ENCODE measurements around the gene C1QTNF5.
A peak's percentile ranks its signal among the peaks of the same experiment; 100 is the strongest.

Gene C1QTNF5

GRCh38 chr11:119373921-119374631, 33.4 kb upstream of the C1QTNF5 start:
- DNase-seq (ENCODE audit: low read depth, low spot score), result no peak
- no peak overlapping the region for H3K27ac ChIP-seq

GRCh38 chr11:119373059-119373920, 32.6 kb upstream of the C1QTNF5 start:
- no peak overlapping the region for H3K27ac ChIP-seq
- DNase-seq (ENCODE audit: low read depth, low spot score), result no peak

GRCh38 chr11:119372260-119373058, 31.8 kb upstream of the C1QTNF5 start:
- DNase-seq (ENCODE audit: low read depth, low spot score), result no peak
- H3K27ac ChIP-seq, result no peak overlapping the region

GRCh38 chr11:119371778-119372182, 31.1 kb upstream of the C1QTNF5 start:
- H3K27ac ChIP-seq, result no peak overlapping the region
- no peak for DNase-seq (ENCODE audit: low read depth, low spot score)

- DNase-seq (ENCODE audit: low read depth, low spot score), result no peak
These were observed 30.5 kb upstream of the C1QTNF5 start for GRCh38 chr11:119371067-119371601.

GRCh38 chr11:119370486-119371046, 29.9 kb upstream of the C1QTNF5 start:
- no peak for DNase-seq (ENCODE audit: low read depth, low spot score)

More at GRCh38 chr11:119371067-119371601, 30.5 kb upstream of the C1QTNF5 start:
- H3K27ac ChIP-seq, result no peak overlapping the region

GRCh38 chr11:119369132-119369925, 28.6 kb upstream of the C1QTNF5 start:
- H3K27ac ChIP-seq, result no peak overlapping the region
- no peak for DNase-seq (ENCODE audit: low read depth, low spot score)

More at GRCh38 chr11:119370486-119371046, 29.9 kb upstream of the C1QTNF5 start:
- H3K27ac ChIP-seq, result no peak overlapping the region

- DNase-seq (ENCODE audit: low read depth, low spot score), result no peak
- no peak overlapping the region for H3K27ac ChIP-seq
These were observed 27.7 kb upstream of the C1QTNF5 start for GRCh38 chr11:119368121-119369034.

- no peak overlapping the region for H3K27ac ChIP-seq
- no peak for DNase-seq (ENCODE audit: low read depth, low spot score)
These were observed 27.0 kb upstream of the C1QTNF5 start for GRCh38 chr11:119367661-119368120.

- no peak for DNase-seq (ENCODE audit: low read depth, low spot score)
- H3K27ac ChIP-seq, result no peak overlapping the region
These were observed 26.3 kb upstream of the C1QTNF5 start for GRCh38 chr11:119366690-119367620.

- no peak overlapping the region for H3K27ac ChIP-seq
- DNase-seq (ENCODE audit: low read depth, low spot score), result no peak
These were observed 24.4 kb upstream of the C1QTNF5 start for GRCh38 chr11:119365071-119365591.

- no peak for DNase-seq (ENCODE audit: low read depth, low spot score)
- no peak overlapping the region for H3K27ac ChIP-seq
These were observed 23.3 kb upstream of the C1QTNF5 start for GRCh38 chr11:119363851-119364590.

- no peak overlapping the region for H3K27ac ChIP-seq
- no peak for DNase-seq (ENCODE audit: low read depth, low spot score)
These were observed 22.6 kb upstream of the C1QTNF5 start for GRCh38 chr11:119363081-119363850.

- H3K27ac ChIP-seq, result no peak overlapping the region
- no peak for DNase-seq (ENCODE audit: low read depth, low spot score)
These were observed 22.0 kb upstream of the C1QTNF5 start for GRCh38 chr11:119362741-119363080.

GRCh38 chr11:119361941-119362725, 21.4 kb upstream of the C1QTNF5 start:
- no peak for DNase-seq (ENCODE audit: low read depth, low spot score)
- H3K27ac ChIP-seq, result peak overlapping the region; percentile 91

Data from epithelial cell of prostate (primary cell).